ENCODE measurements around the gene LRFN3. TPM values are rescaled to one million over a fixed set of nuclear protein-coding genes. Genes with fewer than 3 reads are reported as not detected.
"Not testable (repeated sequence)": the region's sequence is repeated elsewhere in the genome, so short reads cannot be mapped to it uniquely, and the experiment has no call there.

Gene LRFN3
- total RNA-seq, 4 donors from 2014 or later = 3.2 to 8.7 (median 5.3) TPM

- DNase-seq (ENCODE audit: low spot score) (no peak), ATAC-seq (ENCODE audit: low FRiP score) (no peak)
- TF ChIP-seq, protein P1, sequence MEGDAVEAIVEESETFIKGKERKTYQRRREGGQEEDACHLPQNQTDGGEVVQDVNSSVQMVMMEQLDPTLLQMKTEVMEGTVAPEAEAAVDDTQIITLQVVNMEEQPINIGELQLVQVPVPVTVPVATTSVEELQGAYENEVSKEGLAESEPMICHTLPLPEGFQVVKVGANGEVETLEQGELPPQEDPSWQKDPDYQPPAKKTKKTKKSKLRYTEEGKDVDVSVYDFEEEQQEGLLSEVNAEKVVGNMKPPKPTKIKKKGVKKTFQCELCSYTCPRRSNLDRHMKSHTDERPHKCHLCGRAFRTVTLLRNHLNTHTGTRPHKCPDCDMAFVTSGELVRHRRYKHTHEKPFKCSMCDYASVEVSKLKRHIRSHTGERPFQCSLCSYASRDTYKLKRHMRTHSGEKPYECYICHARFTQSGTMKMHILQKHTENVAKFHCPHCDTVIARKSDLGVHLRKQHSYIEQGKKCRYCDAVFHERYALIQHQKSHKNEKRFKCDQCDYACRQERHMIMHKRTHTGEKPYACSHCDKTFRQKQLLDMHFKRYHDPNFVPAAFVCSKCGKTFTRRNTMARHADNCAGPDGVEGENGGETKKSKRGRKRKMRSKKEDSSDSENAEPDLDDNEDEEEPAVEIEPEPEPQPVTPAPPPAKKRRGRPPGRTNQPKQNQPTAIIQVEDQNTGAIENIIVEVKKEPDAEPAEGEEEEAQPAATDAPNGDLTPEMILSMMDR (IDR thresholded peaks at IDR 0.05) = no peak
Measured at GRCh38 chr19:35978271-35978670, 42.1 kb downstream of the LRFN3 start.

- TF ChIP-seq, protein P1 (IDR thresholded peaks at IDR 0.05) = no peak
- DNase-seq (ENCODE audit: low spot score) (no peak), ATAC-seq (ENCODE audit: low FRiP score) (no peak)
Measured at GRCh38 chr19:35978832-35979365, 42.7 kb downstream of the LRFN3 start.

DNA sequence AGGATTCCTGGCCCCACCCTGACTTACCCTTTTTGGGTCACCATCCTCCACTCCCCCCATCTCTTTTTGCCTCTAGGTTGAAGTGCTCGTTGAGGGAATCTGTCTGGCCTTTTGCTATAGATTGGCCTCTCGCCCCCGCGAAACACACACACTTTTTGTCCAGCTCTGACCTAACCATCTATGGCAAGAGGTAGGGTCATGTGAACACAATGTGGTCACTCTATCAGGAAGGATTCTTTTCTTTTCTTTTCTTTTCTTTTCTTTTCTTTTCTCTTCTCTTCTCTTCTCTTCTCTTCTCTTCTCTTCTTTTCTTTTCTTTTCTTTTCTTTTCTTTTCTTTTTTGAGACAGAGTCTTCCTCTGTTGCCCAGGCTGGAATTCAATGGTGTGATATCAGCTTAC, 44.8 kb downstream of the LRFN3 start:
- DNase-seq (ENCODE audit: low spot score); ATAC-seq (ENCODE audit: low FRiP score): not testable (repeated sequence)

DNA sequence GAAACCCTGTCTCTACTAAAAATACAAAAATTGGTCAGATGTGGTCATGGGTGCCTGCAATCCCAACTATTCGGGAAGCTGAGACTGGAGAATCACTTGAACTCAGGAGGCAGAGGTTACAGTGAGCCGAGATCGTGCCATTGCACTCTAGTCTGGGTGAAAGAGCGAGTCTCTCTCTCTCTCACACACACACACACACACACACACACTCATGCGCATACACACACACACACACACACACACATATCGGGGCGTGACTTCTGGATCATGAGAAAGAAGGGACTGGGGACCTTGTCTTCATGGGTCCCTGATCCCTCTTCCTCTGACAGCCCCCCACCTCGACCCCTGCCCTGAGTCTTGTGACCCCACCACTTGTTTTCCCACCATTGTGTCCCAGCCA, 47.0 kb downstream of the LRFN3 start:
- DNase-seq (ENCODE audit: low spot score) = no peak
- no peak for ATAC-seq (ENCODE audit: low FRiP score)
- TF ChIP-seq, protein P1 (IDR thresholded peaks at IDR 0.05) = no peak

- ATAC-seq (ENCODE audit: low FRiP score) = no peak
- TF ChIP-seq, protein P1 (IDR thresholded peaks at IDR 0.05) = no peak
- DNase-seq (ENCODE audit: low spot score) = no peak
Measured at GRCh38 chr19:35986111-35986510, 49.9 kb downstream of the LRFN3 start.

GRCh38 chr19:35986664-35987570, 50.7 kb downstream of the LRFN3 start:
- ATAC-seq (ENCODE audit: low FRiP score) = no peak
- TF ChIP-seq, protein P1 (IDR thresholded peaks at IDR 0.05) = no peak
- no peak for DNase-seq (ENCODE audit: low spot score)

GRCh38 chr19:35987571-35987896, 51.4 kb downstream of the LRFN3 start:
- ATAC-seq (ENCODE audit: low FRiP score) (no peak), DNase-seq (ENCODE audit: low spot score) (no peak)
- TF ChIP-seq, protein P1 (IDR thresholded peaks at IDR 0.05) = no peak
